DND-41 (cell line): ENCODE data around the gene DLG2.

ENCODE experiments used
- ATAC-seq: fragments of 200-7000 bp; cut with Tn5 transposase; 3 replicates; pipeline ENCODE4 v1.9.1; 2021; ENCODE audit warnings: low read depth; ENCODE audit not compliant: insufficient read depth
- DNase-seq: peaks from one replicate; pipeline ENCODE4 v3.0.0-alpha.2; 2020
- H2AFZ ChIP-seq: 2 replicates; pipeline ENCODE4 v1.6.0; 2012; ENCODE audit warnings: low read depth, low read length
- H3K27ac ChIP-seq: 2 replicates; pipeline ENCODE4 v1.5.1; 2012; ENCODE audit warnings: low read length, inconsistent platforms
- H3K27me3 ChIP-seq: fragments of 200-600 bp; sonication (generic); 2 replicates; pipeline ENCODE4 v1.6.0; 2012; ENCODE audit warnings: low read length, mild to moderate bottlenecking, inconsistent platforms; ENCODE audit not compliant: insufficient read depth, poor library complexity
- H3K36me3 ChIP-seq: 2 replicates; pipeline ENCODE4 v1.5.1; 2012; ENCODE audit warnings: low read length, inconsistent platforms; ENCODE audit not compliant: insufficient read depth
- H3K4me1 ChIP-seq: 2 replicates; pipeline ENCODE4 v1.5.1; 2012; ENCODE audit warnings: mild to moderate bottlenecking, low read length; ENCODE audit not compliant: insufficient read depth
- H3K4me2 ChIP-seq: 2 replicates; pipeline ENCODE4 v1.6.0; 2012; ENCODE audit warnings: mild to moderate bottlenecking, moderate library complexity, low read length, inconsistent platforms; ENCODE audit not compliant: insufficient read depth
- H3K4me3 ChIP-seq, 2 experiments: fragments of 200-600 bp in 1 of 2; shearing (Covaris generic) in 1 of 2; 2 replicates each; pipeline ENCODE4 v1.5.1; 2012 to 2016; ENCODE audit warnings: inconsistent platforms in 2 of 2, low read length in 2 of 2, mild to moderate bottlenecking in 2 of 2, low read depth in 1 of 2, moderate library complexity in 1 of 2
- H3K79me2 ChIP-seq: 2 replicates; pipeline ENCODE4 v1.6.0; 2012; ENCODE audit warnings: low read length, inconsistent platforms; ENCODE audit not compliant: insufficient read depth
- H3K9ac ChIP-seq: 2 replicates; pipeline ENCODE4 v1.6.0; 2012; ENCODE audit warnings: low read depth, mild to moderate bottlenecking, inconsistent platforms, low read length, moderate library complexity
- H3K9me3 ChIP-seq: 2 replicates; pipeline ENCODE4 v1.5.1; 2012; ENCODE audit warnings: low read length, moderate library complexity, mild to moderate bottlenecking, inconsistent platforms; ENCODE audit not compliant: insufficient read depth, severe bottlenecking
- H4K20me1 ChIP-seq: 2 replicates; pipeline ENCODE4 v1.6.0; 2012; ENCODE audit warnings: low read length; ENCODE audit not compliant: insufficient read depth
- EZH2 ChIP-seq: IDR thresholded peaks from 3 replicates; pipeline ENCODE4 v1.6.1; 2012; ENCODE audit warnings: borderline replicate concordance, low read depth, mild to moderate bottlenecking, moderate library complexity, low read length, inconsistent platforms; ENCODE audit not compliant: severe bottlenecking
- TF ChIP-seq, protein P1 (sequence below): IDR thresholded peaks from 2 replicates; pipeline ENCODE4 v1.5.1; 2012; ENCODE audit warnings: borderline replicate concordance, low read length, moderate library complexity, mild to moderate bottlenecking; ENCODE audit not compliant: poor library complexity, severe bottlenecking; ENCODE audit errors: extremely low read depth

Gene DLG2

GRCh38 chr11:84497181-84497580 lies 1130.0 kb downstream of the DLG2 start:
- H3K9ac ChIP-seq = no peak overlapping the region

GRCh38 chr11:84496122-84496521 lies 1131.0 kb downstream of the DLG2 start:
- no peak overlapping the region for H3K27ac ChIP-seq
- no peaks in the 10 kb centered on the region for H3K4me1 ChIP-seq
- TF ChIP-seq EZH2 = no peak
- TF ChIP-seq, protein P1, sequence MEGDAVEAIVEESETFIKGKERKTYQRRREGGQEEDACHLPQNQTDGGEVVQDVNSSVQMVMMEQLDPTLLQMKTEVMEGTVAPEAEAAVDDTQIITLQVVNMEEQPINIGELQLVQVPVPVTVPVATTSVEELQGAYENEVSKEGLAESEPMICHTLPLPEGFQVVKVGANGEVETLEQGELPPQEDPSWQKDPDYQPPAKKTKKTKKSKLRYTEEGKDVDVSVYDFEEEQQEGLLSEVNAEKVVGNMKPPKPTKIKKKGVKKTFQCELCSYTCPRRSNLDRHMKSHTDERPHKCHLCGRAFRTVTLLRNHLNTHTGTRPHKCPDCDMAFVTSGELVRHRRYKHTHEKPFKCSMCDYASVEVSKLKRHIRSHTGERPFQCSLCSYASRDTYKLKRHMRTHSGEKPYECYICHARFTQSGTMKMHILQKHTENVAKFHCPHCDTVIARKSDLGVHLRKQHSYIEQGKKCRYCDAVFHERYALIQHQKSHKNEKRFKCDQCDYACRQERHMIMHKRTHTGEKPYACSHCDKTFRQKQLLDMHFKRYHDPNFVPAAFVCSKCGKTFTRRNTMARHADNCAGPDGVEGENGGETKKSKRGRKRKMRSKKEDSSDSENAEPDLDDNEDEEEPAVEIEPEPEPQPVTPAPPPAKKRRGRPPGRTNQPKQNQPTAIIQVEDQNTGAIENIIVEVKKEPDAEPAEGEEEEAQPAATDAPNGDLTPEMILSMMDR = no peak
- no peak overlapping the region for H3K4me3 ChIP-seq
- H4K20me1 ChIP-seq = no peaks in the 10 kb centered on the region
- H3K4me2 ChIP-seq = no peak overlapping the region
- no peak for ATAC-seq
- no peak for DNase-seq
- H2AFZ ChIP-seq = no peak overlapping the region
- no peaks in the 10 kb centered on the region for H3K79me2 ChIP-seq
- no peak overlapping the region for H3K9ac ChIP-seq
- H3K9me3 ChIP-seq = no peaks in the 10 kb centered on the region
- H3K36me3 ChIP-seq = no peaks in the 10 kb centered on the region
- H3K27me3 ChIP-seq = no peaks in the 10 kb centered on the region

More at GRCh38 chr11:84497181-84497580, 1130.0 kb downstream of the DLG2 start:
- Histone ChIP-seq H3K36me3 (no peaks in the 10 kb centered on the region), H3K79me2 (no peaks in the 10 kb centered on the region), H4K20me1 (no peaks in the 10 kb centered on the region), H3K4me1 (no peaks in the 10 kb centered on the region), H3K4me2 (no peak overlapping the region), H3K27me3 (no peaks in the 10 kb centered on the region), H2AFZ (no peak overlapping the region), H3K9me3 (no peaks in the 10 kb centered on the region), H3K4me3 (no peak overlapping the region), H3K27ac (no peak overlapping the region)
- DNase-seq = no peak
- TF ChIP-seq, protein P1 = no peak
- TF ChIP-seq EZH2 = no peak
- no peak for ATAC-seq

GRCh38 chr11:84480131-84480530 lies 1147.0 kb downstream of the DLG2 start:
- no peak for DNase-seq

More at GRCh38 chr11:84480131-84480530, 1147.0 kb downstream of the DLG2 start:
- Histone ChIP-seq H3K4me1 (no peaks in the 10 kb centered on the region), H3K27ac (no peak overlapping the region), H4K20me1 (no peaks in the 10 kb centered on the region), H3K4me3 (no peak overlapping the region), H3K9ac (no peak overlapping the region), H3K36me3 (no peaks in the 10 kb centered on the region), H3K27me3 (no peaks in the 10 kb centered on the region), H3K79me2 (no peaks in the 10 kb centered on the region), H3K4me2 (no peak overlapping the region), H2AFZ (no peak overlapping the region), H3K9me3 (no peaks in the 10 kb centered on the region)
- no peak for TF ChIP-seq EZH2
- TF ChIP-seq, protein P1 = no peak
- ATAC-seq = no peak
